ENCODE data around the gene POFUT1.

The POFUT1 gene

DNA sequence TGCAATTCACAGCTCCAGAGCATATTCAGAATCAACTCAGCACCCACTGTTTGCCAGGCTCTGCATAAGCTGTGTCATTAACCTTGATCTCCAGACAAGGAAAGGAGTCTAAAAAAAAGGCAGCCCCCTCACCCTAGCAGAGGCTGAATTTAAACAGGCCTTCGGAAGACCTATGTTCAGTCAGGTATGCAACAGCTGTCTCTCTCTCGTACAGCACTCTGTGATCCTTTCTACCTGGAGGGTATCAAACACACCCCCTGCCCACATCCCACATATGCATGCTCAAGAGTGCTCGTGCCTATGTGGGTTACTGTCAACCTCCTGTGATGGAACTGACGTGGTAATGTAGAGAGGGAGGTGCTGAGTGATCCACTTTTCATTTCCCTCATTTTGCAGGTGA lies 8.7 kb upstream of the POFUT1 start:
- TF ChIP-seq REST (IDR thresholded peaks at IDR 0.05; ENCODE audit: insufficient read depth in 1 of 2, low read depth in 2 of 2, low read length in 2 of 2) (no peak), FOXP2 (optimal IDR thresholded peaks at IDR 0.05; ENCODE audit: borderline replicate concordance, extremely low read depth, extremely low read length, insufficient read depth) (no peak), TAF1 (IDR thresholded peaks at IDR 0.05; ENCODE audit: borderline replicate concordance, insufficient read depth, low read length) (no peak), POLR2AphosphoS5 (IDR thresholded peaks at IDR 0.05; ENCODE audit: low read depth, low read length) (no peak), SIN3A (IDR thresholded peaks at IDR 0.05; ENCODE audit: borderline replicate concordance, insufficient read depth, low read length) (no peak)

- no peak for TF ChIP-seq REST (IDR thresholded peaks at IDR 0.05; ENCODE audit: insufficient read depth in 1 of 2, low read depth in 2 of 2, low read length in 2 of 2)
- no peak for TF ChIP-seq FOXP2 (optimal IDR thresholded peaks at IDR 0.05; ENCODE audit: borderline replicate concordance, extremely low read depth, extremely low read length, insufficient read depth)
- no peak for TF ChIP-seq POLR2AphosphoS5 (IDR thresholded peaks at IDR 0.05; ENCODE audit: low read depth, low read length)
- TF ChIP-seq SIN3A (IDR thresholded peaks at IDR 0.05; ENCODE audit: borderline replicate concordance, insufficient read depth, low read length): no peak
These were observed 6.2 kb upstream of the POFUT1 start for GRCh38 chr20:32201296-32201976.

GRCh38 chr20:32201977-32202363 lies 5.7 kb upstream of the POFUT1 start:
- TF ChIP-seq SIN3A (IDR thresholded peaks at IDR 0.05; ENCODE audit: borderline replicate concordance, insufficient read depth, low read length) (no peak), TAF1 (IDR thresholded peaks at IDR 0.05; ENCODE audit: borderline replicate concordance, insufficient read depth, low read length) (no peak), REST (IDR thresholded peaks at IDR 0.05; ENCODE audit: insufficient read depth in 1 of 2, low read depth in 2 of 2, low read length in 2 of 2) (no peak), FOXP2 (optimal IDR thresholded peaks at IDR 0.05; ENCODE audit: borderline replicate concordance, extremely low read depth, extremely low read length, insufficient read depth) (no peak), POLR2AphosphoS5 (IDR thresholded peaks at IDR 0.05; ENCODE audit: low read depth, low read length) (no peak)

DNA sequence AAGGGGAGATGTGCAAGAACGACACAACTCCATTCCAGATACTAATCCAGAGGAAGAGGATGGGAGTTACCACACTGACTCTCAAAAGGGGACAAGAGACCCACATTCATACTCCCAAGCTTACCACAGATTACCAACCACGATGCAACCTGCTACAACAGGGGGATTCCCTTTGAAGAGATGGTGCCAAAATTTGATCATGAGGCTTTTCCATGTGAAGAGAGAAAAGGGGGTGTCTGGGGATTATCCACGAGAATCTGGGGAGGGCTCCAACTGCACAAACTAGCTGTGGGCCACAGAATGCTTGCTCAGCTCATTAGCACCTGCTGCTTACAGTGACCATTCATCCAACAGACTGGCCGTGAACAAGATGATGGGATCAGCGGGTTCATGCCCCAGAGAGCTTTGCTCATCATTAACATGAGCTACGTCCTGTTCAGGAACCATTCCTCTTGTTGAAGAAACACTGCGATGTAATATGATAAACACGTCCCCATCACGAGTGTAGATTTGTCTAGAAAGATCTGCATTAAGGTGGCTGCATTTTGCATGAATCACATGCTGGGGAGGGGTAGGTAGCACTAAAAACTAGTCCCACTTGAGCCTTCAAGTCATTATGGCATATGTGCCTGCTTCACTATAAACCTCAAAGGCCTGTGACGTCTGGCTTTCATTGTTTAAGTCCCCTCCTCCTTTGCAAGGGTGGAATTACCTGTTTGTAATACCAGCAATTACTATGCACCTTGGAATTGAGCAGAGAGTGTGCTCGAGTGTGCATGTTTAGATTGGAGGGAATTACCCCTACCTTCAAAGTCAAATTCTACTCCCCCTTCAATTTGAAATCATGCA lies 4.1 kb upstream of the POFUT1 start:
- TF ChIP-seq FOXP2 (optimal IDR thresholded peaks at IDR 0.05; ENCODE audit: borderline replicate concordance, extremely low read depth, extremely low read length, insufficient read depth) (no peak), POLR2AphosphoS5 (IDR thresholded peaks at IDR 0.05; ENCODE audit: low read depth, low read length) (no peak)

- TF ChIP-seq SIN3A (IDR thresholded peaks at IDR 0.05; ENCODE audit: borderline replicate concordance, insufficient read depth, low read length) (no peak), TAF1 (IDR thresholded peaks at IDR 0.05; ENCODE audit: borderline replicate concordance, insufficient read depth, low read length) (no peak), FOXP2 (optimal IDR thresholded peaks at IDR 0.05; ENCODE audit: borderline replicate concordance, extremely low read depth, extremely low read length, insufficient read depth) (no peak), REST (IDR thresholded peaks at IDR 0.05; ENCODE audit: insufficient read depth in 1 of 2, low read depth in 2 of 2, low read length in 2 of 2) (no peak), POLR2AphosphoS5 (IDR thresholded peaks at IDR 0.05; ENCODE audit: low read depth, low read length) (no peak)
These were observed 3.2 kb upstream of the POFUT1 start for GRCh38 chr20:32204205-32205109.

Data from PFSK-1 (cell line).